ENCODE results near the gene TTC28.

Gene TTC28

GRCh38 chr22:27995801-27996528 lies 683.7 kb downstream of the TTC28 start:
- DNase-seq: no peak

- peak; percentile 14 for DNase-seq
These were observed 684.9 kb downstream of the TTC28 start for GRCh38 chr22:27994481-27995331.

- DNase-seq: peak; percentile 25
These were observed 685.8 kb downstream of the TTC28 start for GRCh38 chr22:27993774-27994350.

GRCh38 chr22:27993201-27993635 lies 686.4 kb downstream of the TTC28 start:
- DNase-seq: peak; percentile 15

- peak; percentile 11 for DNase-seq
These were observed 687.1 kb downstream of the TTC28 start for GRCh38 chr22:27992294-27993165.

GRCh38 chr22:27991586-27992293 lies 687.9 kb downstream of the TTC28 start:
- DNase-seq: peak; percentile 17

GRCh38 chr22:27990879-27991278 lies 688.8 kb downstream of the TTC28 start:
- DNase-seq: peak; percentile 11

GRCh38 chr22:27990451-27990840 lies 689.2 kb downstream of the TTC28 start:
- peak; percentile 8 for DNase-seq

GRCh38 chr22:27989758-27990450 lies 689.7 kb downstream of the TTC28 start:
- peak; percentile 9 for DNase-seq

- DNase-seq: peak; percentile 1
These were observed 690.9 kb downstream of the TTC28 start for GRCh38 chr22:27988704-27989103.

GRCh38 chr22:27987557-27987956 lies 692.1 kb downstream of the TTC28 start:
- peak; percentile 20 for DNase-seq

GRCh38 chr22:27986937-27987336 lies 692.7 kb downstream of the TTC28 start:
- DNase-seq: peak; percentile 14

GRCh38 chr22:27986459-27986858 lies 693.2 kb downstream of the TTC28 start:
- DNase-seq: peak; percentile 5

GRCh38 chr22:27985323-27986275 lies 694.0 kb downstream of the TTC28 start:
- peak; percentile 15 for DNase-seq

GRCh38 chr22:27984723-27985122 lies 694.9 kb downstream of the TTC28 start:
- peak; percentile 1 for DNase-seq

GRCh38 chr22:27984001-27984695 lies 695.5 kb downstream of the TTC28 start:
- DNase-seq: peak; percentile 12

- peak; percentile 12 for DNase-seq
These were observed 696.3 kb downstream of the TTC28 start for GRCh38 chr22:27983361-27983791.

- DNase-seq: no peak
These were observed 696.9 kb downstream of the TTC28 start for GRCh38 chr22:27982630-27983180.

GRCh38 chr22:27982106-27982505 lies 697.5 kb downstream of the TTC28 start:
- DNase-seq: peak; percentile 21
